Upper lobe of right lung (tissue), 1 donor: ENCODE data around the gene AP1M1. TPM values are rescaled to one million over a fixed set of nuclear protein-coding genes. Genes with fewer than 3 reads are reported as not detected.
A peak's percentile ranks its signal among the peaks of the same experiment; 100 is the strongest.

Source experiments
- ATAC-seq: fragments of 200-7000 bp; cut with Tn5 transposase; one replicate; pipeline ENCODE4 v1.9.1; 2020; ENCODE audit warnings: mild to moderate bottlenecking, moderate library complexity
- DNase-seq: peaks from one replicate; pipeline ENCODE4 v3.0.0-alpha.2; 2020
- H3K27ac ChIP-seq: fragments of 200-600 bp; one replicate; pipeline ENCODE4 v1.8.0; 2022
- H3K27me3 ChIP-seq: fragments of 200-600 bp; one replicate; pipeline ENCODE4 v1.8.0; 2022; ENCODE audit warnings: mild to moderate bottlenecking
- H3K36me3 ChIP-seq: fragments of 200-600 bp; one replicate; pipeline ENCODE4 v1.8.0; 2022
- H3K4me1 ChIP-seq: fragments of 200-600 bp; one replicate; pipeline ENCODE4 v1.8.0; 2022
- H3K4me3 ChIP-seq: fragments of 200-600 bp; one replicate; pipeline ENCODE4 v1.8.0; 2022; ENCODE audit warnings: mild to moderate bottlenecking
- H3K9me3 ChIP-seq: fragments of 200-600 bp; one replicate; pipeline ENCODE4 v1.8.0; 2022
- CTCF ChIP-seq: fragments of 200-600 bp; IDR thresholded peaks from one replicate; pipeline ENCODE4 v1.8.0; 2022; ENCODE audit warnings: antibody characterized with exemption
- intact Hi-C: fragments of 100-400 bp; cut with DNase I; formaldehyde crosslinking; loops from one replicate; pipeline ENCODE4 v1.11.0; 2022
- total RNA-seq: library from RNA; stranded (reverse); fragmentation: NEBNext Ultra II Directional; extraction: Animal tissue kit (Norgen Biotek cat#: 25700); gene quantifications from one replicate; pipeline ENCODE4 v1.2.1, GENCODE V29; 2021
- donor health status: DM: no; HTN: yes; CAD: no; lungs with severe emphysema.

AP1M1 gene
- total RNA-seq, 1 donor from 2014 or later: 72.1 TPM

GRCh38 chr19:16252459-16253205 is 54.9 kb downstream of the AP1M1 start:
- Histone ChIP-seq H3K27ac (no peak overlapping the region), H3K4me1 (peaks cover 16% of the 10 kb centered on the region), H3K9me3 (no peaks in the 10 kb centered on the region), H3K27me3 (no peaks in the 10 kb centered on the region), H3K4me3 (no peak overlapping the region), H3K36me3 (no peaks in the 10 kb centered on the region)
- DNase-seq (no peak), ATAC-seq (peak; percentile 59)
- intact Hi-C loops: no loop called here
- no peak for TF ChIP-seq CTCF

GRCh38 chr19:16254851-16255408 is 57.2 kb downstream of the AP1M1 start:
- intact Hi-C loops: no loop called here
- DNase-seq: no peak
- no peak for ATAC-seq
- H3K27me3 ChIP-seq: no peaks in the 10 kb centered on the region
- no peaks in the 10 kb centered on the region for H3K9me3 ChIP-seq
- H3K4me1 ChIP-seq: peaks cover 26% of the 10 kb centered on the region
- no peak overlapping the region for H3K4me3 ChIP-seq
- H3K36me3 ChIP-seq: no peaks in the 10 kb centered on the region
- no peak for TF ChIP-seq CTCF
- H3K27ac ChIP-seq: no peak overlapping the region

GRCh38 chr19:16257509-16258002 is 59.8 kb downstream of the AP1M1 start:
- Histone ChIP-seq H3K4me1 (peaks cover 40% of the 10 kb centered on the region), H3K9me3 (no peaks in the 10 kb centered on the region), H3K36me3 (no peaks in the 10 kb centered on the region), H3K4me3 (no peak overlapping the region), H3K27me3 (no peaks in the 10 kb centered on the region), H3K27ac (peak overlapping the region; percentile 81)
- no peak for ATAC-seq
- TF ChIP-seq CTCF: no peak
- intact Hi-C loops: no loop called here
- DNase-seq: no peak

GRCh38 chr19:16258440-16258903 is 60.8 kb downstream of the AP1M1 start:
- H3K27ac ChIP-seq: peak overlapping the region; percentile 81
- ATAC-seq: peak; percentile 62

More at GRCh38 chr19:16258440-16258903, 60.8 kb downstream of the AP1M1 start:
- peak; percentile 78 for DNase-seq
- no peaks in the 10 kb centered on the region for H3K36me3 ChIP-seq
- H3K9me3 ChIP-seq: no peaks in the 10 kb centered on the region
- H3K4me3 ChIP-seq: peak overlapping the region; percentile 16
- no peak for TF ChIP-seq CTCF
- H3K27me3 ChIP-seq: no peaks in the 10 kb centered on the region
- H3K4me1 ChIP-seq: peaks cover 44% of the 10 kb centered on the region
- intact Hi-C loops: no loop called here
